Measurements from ENCODE around the gene C1QTNF12.
A peak's percentile ranks its signal among the peaks of the same experiment; 100 is the strongest.

C1QTNF12 gene

DNA sequence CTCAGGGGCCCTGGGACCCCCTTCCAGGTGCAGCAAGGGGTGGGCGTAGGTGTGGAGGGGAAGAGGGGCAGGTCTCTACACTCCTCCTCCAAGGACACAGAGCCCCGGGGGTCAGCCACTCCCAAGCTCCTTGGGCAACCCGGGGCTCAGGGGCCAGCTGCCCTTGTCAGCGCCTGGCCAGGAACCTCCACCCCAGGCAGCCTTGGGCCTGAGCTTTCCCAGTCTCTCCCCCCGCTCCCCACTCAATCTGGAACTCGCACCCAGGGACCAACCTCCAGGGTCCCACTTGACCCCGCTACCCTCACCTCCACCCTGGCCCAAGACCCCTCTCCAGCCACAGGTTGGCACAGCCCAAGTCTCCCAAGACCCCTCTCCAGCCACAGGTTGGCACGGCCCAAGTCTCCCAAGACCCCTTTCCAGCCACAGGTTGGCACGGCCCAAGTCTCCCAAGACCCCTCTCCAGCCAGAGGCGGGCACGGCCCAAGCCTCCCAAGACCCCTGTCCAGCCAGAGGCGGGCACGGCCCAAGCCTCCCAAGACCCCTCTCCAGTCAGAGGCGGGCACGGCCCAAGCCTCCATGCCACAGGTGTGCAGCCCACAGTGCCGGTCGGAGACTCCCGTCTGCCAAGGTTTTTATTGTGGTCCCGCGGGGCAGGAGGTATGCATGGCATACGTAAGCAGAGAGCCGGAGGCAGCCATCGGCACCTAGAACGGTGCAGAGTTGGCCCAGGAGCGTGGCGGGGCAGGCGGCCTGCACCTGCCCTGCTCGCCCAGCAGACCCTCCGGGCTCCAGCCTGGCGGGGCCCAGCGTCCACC lies 35.6 kb downstream of the C1QTNF12 start:
- DNase-seq: no peak

DNA sequence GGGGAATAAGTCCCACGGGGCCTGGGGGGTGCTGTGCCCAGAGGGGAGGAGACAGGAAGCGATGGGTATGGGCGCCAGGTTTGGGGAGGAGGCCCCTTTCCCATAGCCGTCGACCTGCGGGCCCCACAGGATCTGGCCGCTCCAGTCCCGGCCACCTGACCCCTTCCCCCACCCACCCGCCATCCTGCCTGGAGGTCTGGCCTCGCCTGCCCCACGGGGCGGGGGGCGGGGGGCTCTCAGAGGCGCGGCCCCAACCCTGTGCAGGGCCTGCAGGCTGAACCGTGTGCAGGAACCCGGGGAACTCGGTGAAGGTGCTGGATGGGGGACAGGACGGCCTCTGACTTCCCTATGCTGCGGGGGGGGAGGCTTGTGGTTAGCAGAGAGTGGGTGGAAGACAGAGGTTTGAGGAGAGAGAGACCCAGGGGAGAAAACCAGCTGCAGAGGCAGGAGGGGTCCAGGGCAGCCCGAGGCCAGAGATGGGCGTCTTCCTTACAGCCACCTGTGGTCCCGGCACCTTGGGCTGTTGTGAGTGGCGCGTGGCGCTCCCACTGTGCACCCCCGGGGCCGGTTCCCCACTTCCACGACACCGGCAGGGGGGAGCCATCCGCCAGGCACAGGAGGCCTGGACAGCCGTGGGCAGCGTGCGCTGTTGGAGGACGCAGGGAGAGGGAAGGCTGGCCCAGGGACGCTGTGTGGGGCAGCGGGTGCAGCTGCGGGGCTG lies 37.6 kb downstream of the C1QTNF12 start:
- DNase-seq: no peak

DNA sequence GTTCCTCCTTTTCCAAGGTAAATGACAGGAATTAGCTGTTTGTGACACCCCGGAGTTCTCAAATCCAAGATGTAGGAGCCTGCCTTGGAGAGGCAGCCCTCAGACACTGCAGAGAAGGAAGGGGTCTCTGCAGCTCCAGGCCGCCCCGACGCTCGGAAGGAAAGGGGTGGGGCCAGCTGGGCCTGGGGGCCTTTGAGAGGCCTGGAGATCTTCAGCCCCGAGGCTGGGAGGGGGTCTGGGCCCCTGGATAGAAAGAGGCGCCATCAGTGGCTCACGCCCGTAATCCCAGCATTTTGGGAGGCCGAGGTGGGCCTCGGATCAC lies 39.0 kb downstream of the C1QTNF12 start:
- no peak for DNase-seq

DNA sequence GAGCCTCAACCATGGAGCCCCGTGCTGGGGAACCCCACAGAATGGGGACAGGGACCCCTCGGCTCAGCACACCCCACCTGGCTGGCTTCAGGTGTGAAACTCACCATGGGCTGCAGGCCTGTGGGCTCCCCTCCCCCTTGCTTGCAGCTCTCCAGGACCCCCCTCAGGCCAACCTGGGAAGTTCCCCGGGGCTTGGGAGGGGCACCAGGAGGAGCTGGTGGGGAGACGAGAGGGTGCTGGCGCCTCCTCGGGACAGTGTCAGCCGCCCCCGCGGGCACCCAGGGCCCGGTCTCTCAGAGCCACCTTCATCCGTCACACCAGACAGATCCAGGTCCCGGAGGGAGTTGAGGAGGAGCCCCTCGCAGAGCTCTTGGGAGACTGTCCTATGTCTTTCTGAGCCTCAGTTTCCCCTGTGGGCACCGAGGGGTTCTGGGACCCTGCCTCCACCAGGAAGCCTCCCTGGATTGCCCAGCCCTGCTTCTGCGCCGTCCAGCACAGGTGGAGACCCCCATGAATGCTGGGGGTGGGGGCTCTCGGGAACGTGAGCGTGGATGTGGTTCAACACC lies 39.5 kb downstream of the C1QTNF12 start:
- no peak for DNase-seq

DNA sequence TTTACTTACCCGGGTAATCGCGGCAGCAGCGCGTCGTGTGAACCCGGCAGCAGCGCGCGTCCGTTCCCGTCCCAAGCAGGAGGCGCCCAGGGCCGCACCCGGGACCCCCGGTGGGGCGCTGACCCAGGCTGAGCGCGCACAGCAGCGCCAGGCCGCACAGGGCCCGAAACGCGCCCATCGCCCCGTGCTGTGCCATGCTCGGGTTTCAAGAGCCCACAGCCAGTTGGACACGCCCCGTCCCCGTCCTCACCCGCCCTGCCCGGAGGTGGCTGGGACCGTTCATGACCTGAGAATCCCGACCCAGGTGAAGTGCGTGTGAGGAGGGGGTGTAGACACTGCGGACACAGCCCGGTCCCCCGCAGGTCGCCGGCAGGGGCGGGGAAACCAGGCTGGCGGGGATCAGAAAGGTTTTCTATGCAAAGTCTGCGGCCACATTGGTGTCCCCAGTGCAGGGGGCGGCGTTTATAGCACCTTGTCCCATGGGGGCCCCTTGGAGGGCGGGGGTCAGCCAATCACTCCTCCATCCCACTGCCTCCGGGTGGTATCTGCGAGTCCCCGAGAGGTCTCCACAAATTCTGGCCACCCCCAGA lies 40.1 kb downstream of the C1QTNF12 start, which contains the start of gene TNFRSF18:
TNFRSF18 (minus strand) TSS at position 217 of the 590 bp plus-strand sequence; CDS start at position 196, 21 bp downstream.
- DNase-seq: no peak

DNA sequence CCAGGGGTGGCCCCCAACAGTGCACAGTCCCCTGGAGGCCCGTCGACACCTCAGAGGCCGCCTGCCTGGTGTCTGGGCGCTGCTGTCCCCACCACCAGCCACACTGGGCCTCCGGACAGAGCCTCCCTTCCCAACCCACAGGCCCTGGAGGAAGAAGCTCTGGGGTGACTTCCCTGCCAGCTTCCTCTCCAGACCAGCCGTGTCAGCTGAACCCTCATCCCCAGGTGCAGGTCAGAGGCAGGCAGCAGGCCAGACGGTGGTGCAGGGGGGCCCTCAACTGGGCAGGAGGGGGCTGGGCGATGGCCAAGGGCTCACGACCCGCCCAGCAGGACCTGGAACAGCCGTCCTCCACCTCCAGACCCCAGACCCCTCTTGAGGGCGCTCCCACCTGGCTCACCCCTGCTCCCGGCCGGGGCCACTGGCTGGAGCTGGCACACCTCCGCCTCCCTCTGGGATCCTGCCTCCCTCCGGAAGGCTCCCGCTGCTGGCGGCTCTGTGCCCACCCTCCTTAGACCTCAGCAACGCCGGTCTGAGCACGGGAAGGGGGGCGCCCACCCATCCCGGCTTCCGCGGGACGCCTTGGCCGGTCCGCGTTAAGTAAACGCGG lies 40.6 kb downstream of the C1QTNF12 start:
- DNase-seq: no peak

DNA sequence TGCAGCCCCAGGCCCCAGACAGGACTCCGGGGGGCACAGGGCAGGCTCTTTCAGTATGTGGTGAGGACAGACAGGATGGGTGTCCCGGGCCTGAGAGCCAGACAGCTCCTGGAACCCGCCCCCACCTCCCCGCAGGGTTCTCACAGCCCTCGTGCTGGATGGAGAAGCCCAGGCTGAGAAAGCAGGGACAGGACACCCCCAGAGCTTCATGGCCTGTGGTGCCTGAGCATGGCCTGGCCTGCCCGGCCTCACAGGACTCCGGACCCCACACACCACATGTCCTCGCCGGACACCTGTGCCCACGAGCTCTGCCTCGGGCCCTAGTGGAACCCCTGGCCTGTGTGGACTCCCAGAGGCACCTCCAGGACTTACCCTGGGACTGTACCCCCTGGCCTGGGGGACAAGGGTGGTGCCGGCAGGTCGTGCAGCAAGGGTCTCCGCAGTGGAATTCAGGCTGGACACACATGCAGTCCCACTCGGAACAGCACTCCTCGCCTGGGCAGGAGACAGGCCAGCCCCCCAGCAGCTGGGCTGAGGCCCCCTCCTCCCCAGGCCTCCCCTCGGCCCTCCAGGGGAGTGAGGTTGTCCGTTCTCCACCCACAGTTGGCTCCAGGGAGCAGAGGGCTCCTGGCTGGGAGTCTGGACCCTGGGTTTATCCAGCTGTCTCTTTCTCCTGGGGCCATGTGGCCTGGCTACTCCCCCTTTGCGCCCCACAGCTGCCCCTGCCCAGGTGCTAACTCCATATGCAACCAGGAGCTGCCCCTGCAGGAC lies 41.3 kb downstream of the C1QTNF12 start:
- no peak for DNase-seq

DNA sequence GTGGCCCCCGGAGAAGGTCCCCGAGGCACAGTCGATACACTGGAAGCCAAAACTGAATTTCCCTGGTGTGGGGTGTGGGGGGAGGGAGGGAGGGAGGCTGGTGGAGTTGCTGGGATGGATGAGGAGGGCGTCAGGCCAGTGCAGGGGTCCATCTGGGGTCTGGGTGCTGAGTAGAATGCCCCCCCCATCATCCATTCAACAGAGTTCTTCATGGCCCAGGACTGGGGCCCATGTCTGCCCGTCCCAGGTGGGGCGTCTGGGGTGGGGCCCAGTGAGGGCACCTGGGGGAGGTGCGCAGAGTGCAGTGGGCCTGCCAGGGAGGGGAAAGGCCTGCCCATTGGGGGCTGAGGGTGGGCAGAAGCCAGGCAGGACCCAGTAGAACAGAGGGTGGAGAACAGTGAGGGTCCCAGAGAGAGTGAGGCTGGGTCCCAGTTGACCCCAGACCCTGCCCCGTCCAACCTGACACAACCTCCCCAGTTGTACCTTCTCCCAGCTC lies 42.0 kb downstream of the C1QTNF12 start:
- DNase-seq: no peak

DNA sequence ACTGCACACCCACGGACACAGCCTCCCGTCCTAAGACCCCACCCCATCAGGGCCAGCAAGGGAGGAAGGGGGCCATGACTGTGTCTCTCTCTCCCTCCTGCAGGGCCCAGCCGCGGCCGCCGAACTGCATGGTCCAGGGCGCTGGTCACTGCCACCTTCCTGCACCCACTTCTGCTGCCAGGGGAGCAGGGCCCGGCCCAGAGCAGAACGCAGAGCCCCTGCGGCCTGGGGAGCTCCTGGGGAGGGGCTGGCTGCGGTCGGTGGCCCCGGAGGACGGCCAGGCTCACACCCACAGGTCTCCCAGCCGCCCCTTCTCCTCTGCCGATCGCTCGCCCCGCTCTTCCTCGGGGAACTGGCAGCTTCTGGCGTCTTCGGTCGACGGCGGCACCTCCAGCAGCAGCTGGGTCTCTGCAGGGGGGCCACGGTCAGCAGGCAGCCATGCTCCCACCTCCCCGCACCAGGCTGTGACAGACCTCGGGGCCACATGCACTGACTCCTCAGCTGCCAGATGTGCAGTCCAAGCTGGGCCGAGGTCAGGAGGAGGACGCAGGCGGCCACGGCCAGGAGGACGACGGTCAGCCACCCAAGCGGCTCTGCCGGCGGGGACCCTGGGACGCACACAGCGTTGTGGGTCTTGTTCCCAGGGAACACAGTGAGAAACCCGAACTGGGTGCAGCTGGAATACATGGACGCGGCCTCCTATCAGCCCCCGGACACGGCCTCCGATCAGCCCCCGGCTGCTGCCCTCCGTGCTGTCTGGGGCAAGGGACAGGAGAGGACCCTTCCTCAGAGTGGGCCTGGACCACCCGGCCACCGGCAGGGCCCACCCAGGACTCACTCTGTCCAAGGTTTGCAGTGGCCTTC lies 42.7 kb downstream of the C1QTNF12 start:
- peak in 1 of 2 experiments; percentile 37 for DNase-seq

DNA sequence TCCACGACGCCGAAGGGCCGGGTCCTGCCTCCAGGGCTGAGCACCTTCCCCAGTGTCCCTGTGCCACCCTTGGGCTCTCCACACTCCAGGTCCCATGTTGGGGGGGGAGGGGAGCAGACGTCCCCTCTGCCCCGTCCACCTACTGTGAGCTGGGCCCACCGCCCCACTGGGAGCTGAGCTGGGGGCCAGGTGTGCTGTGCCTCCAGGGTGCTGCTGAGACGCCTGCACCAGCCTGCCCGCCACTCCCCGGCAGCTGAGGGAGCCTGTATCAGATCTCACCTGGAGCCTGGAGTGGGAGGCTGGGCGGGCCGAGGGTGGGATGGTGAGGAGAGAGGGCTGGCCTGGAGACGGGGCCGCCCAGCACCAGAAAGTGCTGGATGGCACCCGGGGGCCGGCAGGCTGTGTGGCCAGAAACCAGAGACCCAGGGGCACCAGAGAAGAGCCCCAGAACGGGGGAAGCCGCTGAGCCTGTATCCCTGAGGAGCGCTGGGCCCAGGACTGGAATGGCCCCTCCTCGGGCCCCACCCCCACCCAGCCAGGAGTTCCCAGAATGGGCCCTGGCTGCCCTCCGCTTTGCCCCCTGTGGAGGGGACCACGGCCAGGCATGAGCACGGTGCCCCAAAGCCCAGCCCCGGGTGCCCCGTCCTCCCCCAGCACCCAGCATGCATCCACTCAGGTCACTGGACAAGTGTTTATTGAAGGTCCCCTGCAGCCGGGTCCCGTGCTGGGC lies 43.5 kb downstream of the C1QTNF12 start:
- no peak for DNase-seq

DNA sequence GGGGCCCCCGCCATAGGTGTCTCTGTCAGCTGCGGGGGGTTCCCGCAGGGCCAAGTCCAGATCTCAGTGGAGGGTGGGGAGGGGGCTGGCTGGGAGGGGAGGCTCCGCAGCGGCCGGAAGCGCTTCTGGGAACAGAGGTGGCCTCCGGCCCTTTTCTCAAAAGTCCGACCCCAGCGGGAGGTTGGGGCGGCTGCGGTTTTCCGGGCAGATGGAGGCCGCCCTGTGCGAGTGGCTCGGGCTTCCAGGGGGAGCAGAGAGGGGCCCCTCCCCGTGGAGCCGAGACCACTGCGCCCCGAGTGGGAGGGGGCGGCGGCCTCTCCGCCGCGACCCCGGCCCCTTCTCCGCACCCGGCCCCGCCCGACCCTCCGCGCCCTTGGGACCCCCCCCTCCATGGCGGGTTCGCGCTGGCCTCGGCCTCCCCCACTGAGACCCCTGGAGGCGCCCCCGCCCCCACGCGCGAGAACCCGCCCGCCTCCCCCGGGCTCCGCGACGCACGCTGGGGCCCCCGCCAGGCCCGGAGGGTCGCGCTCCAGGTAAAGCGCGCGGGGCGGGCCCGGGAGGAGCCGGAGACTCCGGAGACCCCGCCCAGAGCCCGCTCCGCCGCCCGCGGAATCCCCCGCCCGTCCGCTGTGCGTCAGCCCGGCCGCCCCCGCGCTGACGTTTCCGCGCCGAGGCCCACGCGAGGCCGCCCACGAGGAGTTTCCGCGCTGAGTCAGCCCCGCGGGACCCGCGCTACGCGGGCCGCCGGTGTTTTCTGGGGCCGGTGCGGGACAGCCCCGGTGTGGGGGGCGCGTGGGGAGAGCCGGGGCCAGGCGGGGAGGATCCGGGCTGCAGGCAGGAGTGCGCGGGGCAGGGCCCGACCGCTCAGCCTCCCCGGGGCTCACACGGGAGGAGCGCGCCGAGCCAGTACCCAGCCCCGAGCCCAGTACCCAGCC lies 45.4 kb downstream of the C1QTNF12 start:
- no peak for DNase-seq

DNA sequence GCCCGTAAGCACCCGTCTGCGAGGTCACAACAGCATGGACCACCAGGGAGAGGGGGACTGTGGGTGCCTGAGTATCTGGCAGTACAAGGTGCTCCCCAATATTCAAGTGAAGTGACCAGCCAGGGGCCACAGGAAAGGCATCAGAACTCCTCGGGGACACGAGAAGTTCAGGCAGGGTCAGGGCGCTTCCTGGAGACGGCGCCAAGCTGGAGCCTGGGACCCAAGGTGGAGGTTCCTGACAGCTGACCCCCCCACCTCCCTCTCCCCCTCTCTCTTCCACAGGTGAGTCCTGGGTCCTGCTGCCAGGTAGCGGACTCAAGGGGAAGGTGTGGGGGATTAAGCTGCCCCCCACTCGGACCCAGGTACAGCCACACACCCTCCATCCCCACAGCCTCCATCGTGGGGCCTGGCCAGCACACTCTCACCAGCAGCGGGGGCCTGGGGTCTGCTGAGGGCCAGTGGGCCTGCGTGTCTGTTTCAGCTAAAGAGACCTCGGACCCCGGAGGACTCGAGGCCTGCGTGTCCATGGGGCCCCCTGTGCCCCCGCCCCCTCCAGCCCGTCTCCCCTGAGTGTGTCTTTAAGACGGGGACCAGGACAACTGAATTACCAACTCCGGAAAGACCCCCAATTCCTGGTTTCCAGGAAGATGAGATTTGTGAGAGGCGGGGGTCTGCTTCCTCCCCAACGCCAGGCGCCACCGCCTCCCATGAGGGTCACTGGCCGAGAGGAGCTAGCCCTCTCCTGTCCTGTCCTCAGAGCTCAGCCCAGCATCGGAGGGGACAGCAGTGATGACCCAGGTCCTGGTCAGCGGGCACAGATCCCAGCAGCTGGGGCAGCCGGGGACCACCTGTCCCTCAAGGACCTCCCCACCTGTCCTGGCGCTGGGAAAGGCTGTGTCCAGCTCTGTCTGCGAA lies 46.3 kb downstream of the C1QTNF12 start:
- DNase-seq: no peak

DNA sequence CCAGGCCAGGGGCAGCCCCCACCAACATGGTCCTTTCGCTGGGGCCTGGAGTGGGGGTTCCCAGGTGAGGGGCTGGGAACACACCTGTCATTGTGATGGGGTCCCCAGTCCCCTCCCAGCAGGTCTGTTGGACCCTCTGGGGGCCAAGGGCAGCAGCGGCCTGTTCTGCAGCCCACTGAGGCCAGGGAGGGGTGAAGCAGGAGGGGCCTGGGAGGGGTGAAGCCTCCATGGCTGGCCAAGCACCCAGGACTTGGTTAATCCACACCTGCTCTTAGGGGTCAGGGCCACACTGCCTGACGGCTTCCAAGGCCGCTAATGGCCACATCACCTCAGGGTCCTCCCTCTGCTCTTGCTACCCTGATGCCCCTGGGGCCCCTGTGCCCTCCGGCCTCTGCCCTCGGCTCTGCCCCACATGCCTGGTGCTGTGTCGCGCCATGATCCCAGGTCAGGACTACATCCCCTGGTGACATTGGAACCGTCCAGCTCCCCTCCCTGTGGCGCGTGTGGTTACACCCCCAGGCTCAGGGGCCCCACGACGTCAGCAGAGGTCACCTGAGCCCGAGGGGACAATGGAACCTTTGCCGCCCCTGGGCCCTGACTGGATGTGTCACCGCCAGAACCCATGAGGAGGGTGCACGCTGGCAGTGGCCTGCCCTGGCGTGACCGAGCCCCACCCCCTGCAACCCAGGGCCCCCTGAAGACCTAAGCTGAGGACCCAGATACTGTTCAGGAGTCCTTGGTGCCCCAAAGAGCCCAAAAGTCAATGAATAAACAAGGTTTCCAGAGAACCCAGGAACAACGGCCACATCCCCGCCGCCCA lies 47.2 kb downstream of the C1QTNF12 start:
- no peak for DNase-seq

DNA sequence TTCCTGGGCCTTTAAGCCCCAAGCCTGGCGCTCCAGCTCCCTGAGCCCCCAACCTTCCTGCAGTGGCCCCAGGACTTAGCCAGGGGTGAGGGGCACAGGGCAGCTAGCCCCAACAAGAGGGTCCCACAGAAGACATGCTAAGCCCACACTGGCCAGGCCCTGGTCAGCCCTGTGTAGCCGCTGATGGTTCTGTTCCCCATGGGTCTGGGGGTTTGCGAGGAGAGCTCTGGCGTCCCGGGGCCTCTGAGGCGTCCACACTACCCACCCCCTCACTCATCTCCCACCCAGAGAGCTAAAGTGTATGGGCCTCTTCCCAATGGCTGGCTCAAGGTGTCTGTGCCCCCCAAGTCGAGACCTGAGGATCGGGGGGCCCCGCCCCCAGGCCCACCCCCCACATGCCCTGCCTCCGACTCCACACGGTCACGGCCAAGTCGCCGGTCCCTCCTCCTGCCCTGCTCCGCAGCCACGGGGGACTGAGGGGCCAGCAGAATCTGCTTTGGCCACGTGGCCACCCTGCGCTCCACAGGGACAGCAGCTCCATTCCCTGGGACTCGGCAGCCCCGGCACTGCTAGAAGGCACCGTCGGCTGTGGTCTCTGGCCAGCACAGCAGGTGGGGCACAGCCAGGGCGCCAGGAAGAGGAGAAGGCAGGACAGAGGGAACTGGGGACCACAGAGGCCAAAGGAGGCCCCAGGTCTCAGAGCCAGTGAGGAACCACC lies 47.9 kb downstream of the C1QTNF12 start:
- DNase-seq: no peak

DNA sequence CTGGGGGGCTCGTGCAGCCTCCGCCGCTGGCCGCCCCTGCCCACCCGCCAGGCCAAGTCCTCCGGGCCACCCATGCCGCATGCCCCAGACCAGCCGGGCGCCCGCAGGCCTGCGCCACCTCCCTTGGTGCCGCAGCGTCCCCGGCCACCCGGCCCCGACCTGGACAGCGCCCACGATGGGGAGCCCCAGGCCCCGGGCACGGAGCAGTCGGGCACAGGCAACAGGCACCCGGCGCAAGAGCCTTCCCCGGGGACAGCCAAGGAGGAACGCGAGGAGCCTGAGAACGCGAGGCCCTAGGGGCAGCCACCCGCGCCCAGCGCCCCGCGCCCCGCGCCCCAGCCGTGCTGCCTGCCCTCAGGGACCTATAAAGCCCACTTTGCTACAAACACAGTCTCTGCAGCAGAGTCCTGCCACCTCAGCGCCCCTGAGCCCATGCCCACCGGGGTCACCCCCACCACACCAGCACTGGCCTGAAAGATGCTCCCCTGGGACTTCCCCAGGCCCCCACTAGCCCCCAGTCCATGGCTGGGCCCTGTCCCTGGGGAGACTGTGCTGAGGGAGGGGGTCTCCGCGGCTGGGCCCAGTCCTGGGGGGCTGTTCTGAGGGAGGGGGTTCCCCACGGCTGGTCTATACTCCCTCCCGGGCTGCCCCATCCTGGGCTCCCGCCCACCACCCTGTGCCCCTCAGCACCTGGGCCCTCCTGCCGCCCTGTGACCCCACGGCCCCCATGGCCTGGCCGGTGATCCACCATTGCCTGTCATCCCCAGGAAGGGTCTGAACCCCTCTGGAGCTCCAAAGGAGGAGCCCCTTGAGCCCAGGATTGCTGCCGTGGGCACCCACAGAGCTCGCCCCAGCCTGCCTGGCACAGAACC lies 48.7 kb downstream of the C1QTNF12 start:
- DNase-seq: no peak

DNA sequence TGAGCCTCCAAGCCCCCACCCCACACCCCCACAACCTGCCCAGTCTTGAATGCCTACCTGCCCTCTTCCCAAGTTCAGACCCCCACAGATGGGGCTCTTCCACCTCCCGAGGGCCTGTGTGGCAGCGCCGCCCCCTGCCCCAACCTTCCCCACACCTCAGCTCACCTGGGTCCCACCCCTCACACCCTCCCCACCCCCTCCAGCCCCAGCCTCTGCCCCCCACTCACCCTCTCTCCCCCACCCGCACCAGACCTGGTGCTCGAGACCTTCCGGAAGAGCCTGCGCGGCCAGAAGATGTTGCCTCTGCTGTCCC lies 49.4 kb downstream of the C1QTNF12 start:
- no peak for DNase-seq

Data from NCI-H524 (cell line).